Subcutaneous abdominal adipose tissue (tissue), 5 donors: ENCODE measurements around the gene KRT12.

Experiments
- H3K27ac ChIP-seq: one replicate; pipeline ENCODE4 v1.7.0; 2013; ENCODE audit warnings: low read depth, mild to moderate bottlenecking, inconsistent platforms, low read length, moderate library complexity
- H3K27me3 ChIP-seq, 5 donors: one replicate each; pipeline ENCODE4 v1.7.0; 2013; ENCODE audit warnings: low read length in 5 of 5, inconsistent platforms in 1 of 5; ENCODE audit not compliant: control insufficient read depth in 5 of 5, insufficient read depth in 4 of 5
- H3K36me3 ChIP-seq, 5 donors: one replicate each; pipeline ENCODE4 v1.7.0; 2013; ENCODE audit warnings: low read length in 5 of 5; ENCODE audit not compliant: control insufficient read depth in 5 of 5, insufficient read depth in 5 of 5
- H3K4me1 ChIP-seq, 5 donors: one replicate each; pipeline ENCODE4 v1.7.0; 2013; ENCODE audit warnings: low read length in 5 of 5, mild to moderate bottlenecking in 3 of 5, moderate library complexity in 1 of 5; ENCODE audit not compliant: control insufficient read depth in 5 of 5, insufficient read depth in 5 of 5
- H3K4me3 ChIP-seq, 5 donors: one replicate each; pipeline ENCODE4 v1.7.0; 2013; ENCODE audit warnings: low read length in 5 of 5, low read depth in 1 of 5
- H3K9ac ChIP-seq, 5 donors: one replicate each; pipeline ENCODE4 v1.7.0; 2013; ENCODE audit warnings: low read length in 5 of 5, mild to moderate bottlenecking in 4 of 5, moderate library complexity in 3 of 5
- H3K9me3 ChIP-seq, 5 donors: one replicate each; pipeline ENCODE4 v1.7.0; 2013; ENCODE audit warnings: low read length in 5 of 5; ENCODE audit not compliant: control insufficient read depth in 5 of 5
- donor health status: healthy.
- donor health status: healthy.
- donor health status: healthy.
- donor health status: healthy.
- donor health status: healthy.

Gene KRT12

GRCh38 chr17:40848583-40849235, 18.3 kb downstream of the KRT12 start:
- H3K9ac ChIP-seq, result no peak overlapping the region
- no peaks in the 10 kb centered on the region for H3K9me3 ChIP-seq
- no peaks in the 10 kb centered on the region for H3K4me1 ChIP-seq
- H3K4me3 ChIP-seq, result no peak overlapping the region
- peaks cover 0 to 6% (median 4%) of the 10 kb centered on the region in 5 donors for H3K27me3 ChIP-seq
- H3K27ac ChIP-seq, result no peak overlapping the region
- no peaks in the 10 kb centered on the region for H3K36me3 ChIP-seq

DNA sequence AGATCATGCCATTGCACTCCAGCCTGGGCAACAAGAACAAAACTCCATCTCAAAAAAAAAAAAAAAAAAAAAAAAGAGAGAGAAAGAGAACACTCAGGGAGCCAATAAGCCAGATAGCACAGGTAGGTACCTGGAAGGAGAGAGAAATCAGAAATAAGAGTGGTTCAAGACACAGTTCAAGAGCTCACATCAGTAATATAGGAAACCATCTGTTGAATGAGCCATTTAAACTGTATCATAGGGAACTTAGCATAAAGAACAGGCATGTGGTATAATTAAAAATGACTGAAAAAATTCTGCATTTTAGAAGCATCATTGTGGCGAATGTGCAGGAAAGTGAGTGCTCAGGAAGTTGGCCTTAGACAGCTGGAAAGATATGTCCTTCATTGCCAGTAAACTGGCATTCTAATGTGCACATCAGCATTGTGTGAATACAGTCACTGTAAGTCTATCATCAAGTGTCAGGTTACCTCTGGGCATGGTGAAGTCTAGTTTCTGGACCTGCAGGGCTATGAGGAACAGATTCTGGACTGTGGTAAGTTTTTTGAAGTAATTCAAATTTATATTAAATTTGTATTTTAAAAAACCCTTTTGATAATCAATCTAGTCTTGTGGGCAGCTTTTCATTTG, 20.4 kb downstream of the KRT12 start:
- H3K9me3 ChIP-seq, result no peaks in the 10 kb centered on the region
- H3K9ac ChIP-seq, result no peak overlapping the region
- no peaks in the 10 kb centered on the region for H3K36me3 ChIP-seq
- H3K4me3 ChIP-seq, result no peak overlapping the region
- H3K27ac ChIP-seq, result no peak overlapping the region
- H3K4me1 ChIP-seq, result no peaks in the 10 kb centered on the region
- H3K27me3 ChIP-seq, result peaks cover 0 to 6% (median 4%) of the 10 kb centered on the region in 5 donors

DNA sequence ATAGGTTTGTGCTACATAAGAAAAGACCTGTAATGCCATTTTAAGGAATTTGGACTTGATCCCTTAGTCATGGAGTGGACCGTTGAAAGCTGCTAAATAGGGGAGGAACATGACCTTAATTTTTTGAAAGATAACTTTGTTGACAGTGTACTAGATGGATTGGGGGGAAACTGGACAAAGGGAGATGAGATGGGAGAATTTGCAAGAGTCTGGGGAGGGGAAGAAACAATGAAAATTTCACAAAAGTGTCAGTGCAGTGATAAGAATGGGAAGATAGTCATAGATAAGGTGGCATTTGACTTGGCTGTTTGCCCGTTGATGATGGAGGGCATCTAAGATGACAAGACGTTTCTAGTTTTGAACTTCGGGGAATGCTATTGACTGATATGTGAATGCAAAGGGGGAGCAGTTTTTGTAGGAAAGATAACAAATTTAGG, 22.3 kb downstream of the KRT12 start:
- H3K36me3 ChIP-seq, result no peaks in the 10 kb centered on the region
- H3K4me1 ChIP-seq, result no peaks in the 10 kb centered on the region
- no peak overlapping the region for H3K27ac ChIP-seq
- H3K9me3 ChIP-seq, result no peaks in the 10 kb centered on the region
- H3K27me3 ChIP-seq, result peaks cover 0 to 6% (median 3%) of the 10 kb centered on the region in 5 donors
- H3K4me3 ChIP-seq, result no peak overlapping the region
- no peak overlapping the region for H3K9ac ChIP-seq

DNA sequence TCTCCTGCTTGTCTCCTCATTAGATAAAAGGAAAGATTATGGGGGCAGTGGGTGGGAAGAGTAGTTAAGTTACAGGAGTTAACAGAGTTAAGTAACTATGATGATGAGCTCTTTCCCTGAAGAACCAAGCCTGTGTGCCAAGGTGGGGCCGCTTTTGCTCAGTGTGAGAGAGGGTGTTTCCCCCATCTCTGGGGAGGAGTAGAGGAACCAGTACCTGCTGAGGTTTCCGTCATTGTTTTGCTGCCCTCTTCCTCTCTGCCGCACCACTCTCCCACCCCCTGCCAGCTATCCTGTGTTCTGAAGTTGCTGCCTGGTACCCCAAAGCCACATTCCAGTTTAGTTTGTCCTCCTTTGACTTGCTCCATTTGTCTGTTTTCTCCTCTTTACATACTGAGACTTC, 23.8 kb downstream of the KRT12 start:
- Histone ChIP-seq H3K36me3 (no peaks in the 10 kb centered on the region), H3K4me1 (no peaks in the 10 kb centered on the region), H3K9me3 (no peaks in the 10 kb centered on the region), H3K4me3 (no peak overlapping the region), H3K27ac (no peak overlapping the region), H3K27me3 (peaks cover 0 to 6% (median 0%) of the 10 kb centered on the region in 5 donors), H3K9ac (no peak overlapping the region)

- H3K27me3 ChIP-seq, result peaks cover 0 to 6% (median 0%) of the 10 kb centered on the region in 5 donors
- H3K4me3 ChIP-seq, result no peak overlapping the region
- H3K27ac ChIP-seq, result no peak overlapping the region
- no peaks in the 10 kb centered on the region for H3K36me3 ChIP-seq
- no peaks in the 10 kb centered on the region for H3K4me1 ChIP-seq
- H3K9ac ChIP-seq, result no peak overlapping the region
- no peaks in the 10 kb centered on the region for H3K9me3 ChIP-seq
These were observed 25.8 kb downstream of the KRT12 start for GRCh38 chr17:40841246-40841645.

DNA sequence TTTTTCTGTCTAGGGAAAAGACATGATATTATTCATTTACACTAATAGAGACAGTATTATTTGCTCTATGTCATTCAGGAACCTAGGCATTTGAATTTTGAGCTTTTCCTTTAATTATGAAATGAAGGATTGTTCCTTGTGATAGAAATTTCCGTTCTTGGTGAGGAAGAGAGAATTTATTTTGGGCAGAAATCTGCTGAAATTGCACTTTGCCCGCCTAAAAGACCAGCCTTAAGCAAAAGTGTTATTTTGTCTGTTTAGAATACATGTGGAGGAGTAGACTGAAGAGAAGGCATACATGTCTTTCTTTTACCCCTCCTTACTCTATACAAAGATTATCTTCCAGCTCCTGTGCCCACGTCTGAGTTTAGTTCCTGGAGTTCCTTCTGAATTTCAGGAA, 27.8 kb downstream of the KRT12 start:
- no peaks in the 10 kb centered on the region for H3K4me1 ChIP-seq
- H3K27me3 ChIP-seq, result no peaks in the 10 kb centered on the region
- no peak overlapping the region for H3K4me3 ChIP-seq
- H3K9ac ChIP-seq, result no peak overlapping the region
- H3K36me3 ChIP-seq, result peaks cover 7 to 14% (median 12%) of the 10 kb centered on the region in 5 donors
- H3K9me3 ChIP-seq, result no peaks in the 10 kb centered on the region
- H3K27ac ChIP-seq, result no peak overlapping the region

GRCh38 chr17:40836020-40836419, 31.0 kb downstream of the KRT12 start:
- Histone ChIP-seq H3K9me3 (no peaks in the 10 kb centered on the region), H3K4me1 (peaks cover 0 to 3% (median 0%) of the 10 kb centered on the region in 5 donors), H3K27ac (no peak overlapping the region), H3K4me3 (no peak overlapping the region), H3K27me3 (no peaks in the 10 kb centered on the region), H3K9ac (no peak overlapping the region), H3K36me3 (peaks cover 8 to 14% (median 12%) of the 10 kb centered on the region in 5 donors)

GRCh38 chr17:40833882-40834281, 33.1 kb downstream of the KRT12 start:
- H3K4me1 ChIP-seq, result peaks cover 0 to 3% (median 0%) of the 10 kb centered on the region in 5 donors
- H3K9ac ChIP-seq, result no peak overlapping the region
- H3K27me3 ChIP-seq, result no peaks in the 10 kb centered on the region
- no peak overlapping the region for H3K27ac ChIP-seq
- H3K36me3 ChIP-seq, result peaks cover 8 to 14% (median 12%) of the 10 kb centered on the region in 5 donors
- H3K4me3 ChIP-seq, result no peak overlapping the region
- no peaks in the 10 kb centered on the region for H3K9me3 ChIP-seq

DNA sequence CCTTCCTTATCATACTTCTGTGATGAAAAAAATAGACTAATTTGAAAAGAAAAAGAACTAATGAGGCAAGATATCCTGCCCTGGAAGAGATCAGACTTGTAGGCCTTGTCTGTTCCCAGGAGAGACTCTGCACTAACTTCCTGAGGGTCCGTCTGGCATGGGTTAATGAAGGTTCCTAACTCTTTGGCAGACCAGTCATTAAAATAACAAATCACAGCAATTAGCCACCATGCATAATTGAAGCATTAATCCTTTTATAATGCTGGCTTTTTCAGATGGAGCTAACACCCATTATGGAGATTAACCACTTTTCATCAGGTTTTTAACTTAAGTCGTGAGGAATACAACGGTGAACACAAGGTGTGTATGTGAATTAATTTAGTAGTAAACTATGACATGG, 34.2 kb downstream of the KRT12 start:
- Histone ChIP-seq H3K4me3 (no peak overlapping the region), H3K4me1 (peaks cover 0 to 10% (median 0%) of the 10 kb centered on the region in 5 donors)

DNA sequence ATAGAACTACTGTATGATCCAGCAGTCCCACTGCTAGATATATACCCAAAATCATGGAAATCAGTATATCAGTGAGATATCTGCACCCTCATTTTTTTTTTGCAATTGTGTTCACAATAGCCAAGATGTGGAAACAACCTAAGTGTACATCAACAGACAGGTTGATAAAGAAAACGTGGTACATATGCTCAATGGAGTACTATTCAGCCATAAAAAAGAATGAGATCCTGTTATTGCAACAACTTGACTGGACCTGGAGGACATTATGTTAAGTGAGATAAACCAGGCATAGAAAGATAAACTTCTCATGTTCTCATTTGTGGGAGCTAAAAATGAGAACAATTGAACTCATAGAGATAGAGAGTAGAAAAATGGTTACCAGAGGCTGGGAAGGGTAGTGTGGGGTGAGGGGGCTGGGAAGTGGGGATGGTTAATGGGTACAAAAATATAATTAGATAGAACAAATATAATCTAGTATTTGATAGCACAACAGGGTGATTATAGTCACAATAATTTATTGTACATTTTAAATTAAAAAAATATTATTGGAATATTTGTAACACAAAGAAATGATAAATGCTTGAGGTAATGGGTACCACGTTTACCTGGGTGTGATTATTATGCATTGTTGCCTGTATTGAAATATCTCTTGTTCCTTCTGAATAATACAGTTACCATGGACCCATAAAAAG, 36.8 kb downstream of the KRT12 start:
- no peaks in the 10 kb centered on the region for H3K27me3 ChIP-seq
- H3K4me3 ChIP-seq, result no peak overlapping the region
- H3K27ac ChIP-seq, result no peak overlapping the region
- no peak overlapping the region for H3K9ac ChIP-seq
- H3K4me1 ChIP-seq, result peaks cover 0 to 10% (median 0%) of the 10 kb centered on the region in 5 donors
- H3K36me3 ChIP-seq, result peaks cover 3 to 9% (median 7%) of the 10 kb centered on the region in 5 donors
- H3K9me3 ChIP-seq, result no peaks in the 10 kb centered on the region

More for the DNA sequence above, 34.2 kb downstream of the KRT12 start:
- Histone ChIP-seq H3K27me3 (no peaks in the 10 kb centered on the region), H3K36me3 (peaks cover 8 to 14% (median 12%) of the 10 kb centered on the region in 5 donors), H3K9ac (no peak overlapping the region), H3K9me3 (no peaks in the 10 kb centered on the region), H3K27ac (no peak overlapping the region)
